Measurements from ENCODE around the gene NDEL1.
"Not testable (repeated sequence)": the region's sequence is repeated elsewhere in the genome, so short reads cannot be mapped to it uniquely, and the experiment has no call there.

The NDEL1 gene

DNA sequence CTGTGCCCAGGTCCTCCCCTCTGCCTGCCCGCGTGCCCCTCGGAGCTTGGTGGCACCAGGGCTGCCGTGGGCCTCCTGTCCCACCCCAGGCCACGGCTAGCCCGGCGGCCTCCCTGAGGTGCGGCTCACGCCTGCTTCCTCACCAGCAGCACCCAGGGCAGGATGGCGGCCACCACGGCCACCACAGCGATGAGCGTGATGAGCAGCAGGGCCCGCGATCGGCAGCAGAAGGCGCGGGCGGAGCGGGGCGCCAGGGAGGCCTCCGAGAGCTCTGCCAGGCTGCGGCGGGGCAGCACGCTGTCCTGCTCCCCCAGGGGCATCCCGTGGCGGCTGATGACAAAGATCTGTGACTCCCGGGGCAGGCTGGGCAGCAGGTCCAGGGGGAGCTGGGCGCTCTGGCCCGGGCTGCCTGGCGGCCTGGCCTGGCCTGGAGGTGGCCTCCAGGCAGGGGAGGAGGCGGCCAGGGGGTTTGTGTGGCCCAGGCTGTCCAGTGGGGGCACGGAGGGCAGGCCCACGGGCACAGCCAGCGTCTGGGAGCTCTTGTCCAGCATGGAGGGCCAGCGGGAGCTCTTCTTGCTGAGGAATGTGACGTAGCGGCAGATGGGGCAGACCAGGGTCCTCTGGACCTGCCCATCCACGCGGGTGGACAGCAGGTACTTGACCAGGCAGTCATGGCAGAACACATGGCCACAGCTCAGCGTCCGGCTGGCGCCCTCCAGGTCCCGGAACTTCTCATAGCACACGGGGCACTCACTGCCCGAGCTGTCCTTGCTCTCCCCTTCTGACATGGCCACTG, 42.8 kb upstream of the NDEL1 start:
- no peak overlapping the region for H3K9ac ChIP-seq (ENCODE audit: low read length)
- no peaks in the 10 kb centered on the region for H3K36me3 ChIP-seq (ENCODE audit: control insufficient read depth, insufficient read depth, low read length)
- H3K27me3 ChIP-seq (ENCODE audit: insufficient read depth, low read length, poor library complexity), result no peaks in the 10 kb centered on the region
- no peak overlapping the region for H2BK120ac ChIP-seq (ENCODE audit: low read depth, low read length)
- no peaks in the 10 kb centered on the region for H3K79me1 ChIP-seq (ENCODE audit: low read length)
- no peak overlapping the region for H3K4ac ChIP-seq (ENCODE audit: low read depth, low read length)
- no peak overlapping the region for H3K18ac ChIP-seq (ENCODE audit: low read length)
- H3K79me2 ChIP-seq (ENCODE audit: control insufficient read depth, insufficient read depth, low read length), result no peaks in the 10 kb centered on the region
- no peak overlapping the region for H3K4me2 ChIP-seq (ENCODE audit: low read length)
- H3K4me1 ChIP-seq (ENCODE audit: control insufficient read depth, low read depth, low read length), result peaks cover 4% of the 10 kb centered on the region
- H2AK5ac ChIP-seq (ENCODE audit: low read length), result no peak overlapping the region
- no peak overlapping the region for H3K56ac ChIP-seq (ENCODE audit: low read length)
- H3K23ac ChIP-seq (ENCODE audit: low read length), result no peak overlapping the region
- H2BK5ac ChIP-seq (ENCODE audit: low read length), result no peak overlapping the region
- no peak overlapping the region for H3K27ac ChIP-seq (ENCODE audit: low read depth, low read length)
- DNase-seq, result no peak
- H3K4me3 ChIP-seq (ENCODE audit: low read length), result no peak overlapping the region
- WGBS (ENCODE audit: extremely low coverage, insufficient coverage, low lambda C conversion rate), result no CpG with 5 or more reads among the region's 46 CpGs
- no peak overlapping the region for H2BK15ac ChIP-seq (replicated peaks; ENCODE audit: low read depth)
- H4K5ac ChIP-seq (ENCODE audit: low read length), result no peak overlapping the region
- no peak overlapping the region for H4K8ac ChIP-seq (ENCODE audit: low read depth, low read length)

DNA sequence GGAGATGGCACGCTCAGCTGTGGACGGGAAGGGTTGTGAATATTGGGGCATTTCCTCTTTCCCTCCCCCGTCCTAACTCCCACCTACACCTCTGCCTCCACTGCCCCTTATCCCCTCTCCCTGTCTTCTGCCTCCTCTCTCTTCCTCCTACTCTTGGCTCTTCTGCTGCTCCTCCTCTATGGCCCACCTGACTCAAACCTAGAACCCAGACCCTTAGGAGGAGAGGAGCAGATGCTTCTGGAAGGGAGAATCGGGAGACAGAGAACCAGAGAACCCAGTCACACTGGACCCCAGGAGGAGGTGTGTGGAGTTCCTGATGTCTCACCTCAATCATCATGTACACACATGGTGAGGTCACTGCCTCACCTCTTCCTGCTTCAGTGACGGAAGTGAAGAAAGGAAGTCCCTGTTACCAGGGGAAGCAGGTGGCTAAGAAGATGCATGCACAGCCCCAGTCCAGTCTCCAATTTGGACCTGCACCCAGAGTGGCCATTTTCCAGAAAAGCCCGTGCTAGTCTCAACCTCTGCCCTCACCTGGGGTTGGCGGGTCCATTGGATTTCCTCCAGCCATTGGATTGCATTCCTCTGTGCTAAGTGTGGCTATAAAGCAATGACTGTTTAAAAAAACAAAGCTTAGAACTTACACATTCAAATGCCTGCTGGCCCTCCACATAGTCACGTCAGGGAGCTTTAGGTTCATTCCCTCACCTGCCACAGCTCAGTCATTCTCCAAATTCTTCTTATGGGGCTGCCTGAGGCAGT, 42.0 kb upstream of the NDEL1 start:
- no peak overlapping the region for H2AK5ac ChIP-seq (ENCODE audit: low read length)
- no peak overlapping the region for H3K56ac ChIP-seq (ENCODE audit: low read length)
- H3K79me1 ChIP-seq (ENCODE audit: low read length), result no peaks in the 10 kb centered on the region
- H4K8ac ChIP-seq (ENCODE audit: low read depth, low read length), result no peak overlapping the region
- H4K5ac ChIP-seq (ENCODE audit: low read length), result no peak overlapping the region
- H3K9ac ChIP-seq (ENCODE audit: low read length), result no peak overlapping the region
- no CpG with 5 or more reads among the region's 8 CpGs for WGBS (ENCODE audit: extremely low coverage, insufficient coverage, low lambda C conversion rate)
- no peak overlapping the region for H3K27ac ChIP-seq (ENCODE audit: low read depth, low read length)
- H3K4me3 ChIP-seq (ENCODE audit: low read length), result no peak overlapping the region
- H3K18ac ChIP-seq (ENCODE audit: low read length), result no peak overlapping the region
- no peaks in the 10 kb centered on the region for H3K79me2 ChIP-seq (ENCODE audit: control insufficient read depth, insufficient read depth, low read length)
- H3K36me3 ChIP-seq (ENCODE audit: control insufficient read depth, insufficient read depth, low read length), result no peaks in the 10 kb centered on the region
- DNase-seq, result peak; percentile 72
- H2BK15ac ChIP-seq (replicated peaks; ENCODE audit: low read depth), result no peak overlapping the region
- H3K4ac ChIP-seq (ENCODE audit: low read depth, low read length), result no peak overlapping the region
- peaks cover 4% of the 10 kb centered on the region for H3K4me1 ChIP-seq (ENCODE audit: control insufficient read depth, low read depth, low read length)
- H2BK120ac ChIP-seq (ENCODE audit: low read depth, low read length), result no peak overlapping the region
- no peak overlapping the region for H3K23ac ChIP-seq (ENCODE audit: low read length)
- no peaks in the 10 kb centered on the region for H3K27me3 ChIP-seq (ENCODE audit: insufficient read depth, low read length, poor library complexity)
- no peak overlapping the region for H2BK5ac ChIP-seq (ENCODE audit: low read length)
- no peak overlapping the region for H3K4me2 ChIP-seq (ENCODE audit: low read length)

DNA sequence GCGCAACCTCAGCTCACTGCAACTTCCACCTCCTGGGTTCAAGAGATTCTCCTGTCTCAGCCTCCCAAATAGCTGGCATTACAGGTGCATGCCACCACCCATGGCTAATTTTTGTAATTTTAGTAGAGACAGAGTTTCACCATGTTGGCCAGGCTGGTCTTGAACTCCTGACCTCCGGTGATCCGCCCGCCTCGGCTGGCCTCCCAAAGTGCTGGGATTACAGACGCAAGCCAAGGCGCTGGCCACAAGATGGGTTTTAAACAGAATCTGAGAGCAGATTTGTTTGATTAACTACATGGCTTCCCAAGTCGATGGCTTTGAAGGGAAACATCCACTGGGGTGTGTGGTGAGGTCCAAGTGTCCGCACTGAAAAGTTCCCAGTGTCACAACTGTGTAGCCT, 41.2 kb upstream of the NDEL1 start:
- H2BK5ac ChIP-seq (ENCODE audit: low read length); H3K4me2 ChIP-seq (ENCODE audit: low read length); H3K9ac ChIP-seq (ENCODE audit: low read length); H3K27ac ChIP-seq (ENCODE audit: low read depth, low read length); H3K79me1 ChIP-seq (ENCODE audit: low read length); H3K36me3 ChIP-seq (ENCODE audit: control insufficient read depth, insufficient read depth, low read length); H2BK120ac ChIP-seq (ENCODE audit: low read depth, low read length); H3K18ac ChIP-seq (ENCODE audit: low read length); H3K56ac ChIP-seq (ENCODE audit: low read length); H3K4me1 ChIP-seq (ENCODE audit: control insufficient read depth, low read depth, low read length); DNase-seq; H2AK5ac ChIP-seq (ENCODE audit: low read length); H3K27me3 ChIP-seq (ENCODE audit: insufficient read depth, low read length, poor library complexity); H4K5ac ChIP-seq (ENCODE audit: low read length); H3K23ac ChIP-seq (ENCODE audit: low read length); H3K4me3 ChIP-seq (ENCODE audit: low read length); H4K8ac ChIP-seq (ENCODE audit: low read depth, low read length); H3K4ac ChIP-seq (ENCODE audit: low read depth, low read length); H2BK15ac ChIP-seq (replicated peaks; ENCODE audit: low read depth); H3K79me2 ChIP-seq (ENCODE audit: control insufficient read depth, insufficient read depth, low read length): not testable (repeated sequence)
- WGBS (ENCODE audit: extremely low coverage, insufficient coverage, low lambda C conversion rate), result no CpG with 5 or more reads among the region's 9 CpGs

DNA sequence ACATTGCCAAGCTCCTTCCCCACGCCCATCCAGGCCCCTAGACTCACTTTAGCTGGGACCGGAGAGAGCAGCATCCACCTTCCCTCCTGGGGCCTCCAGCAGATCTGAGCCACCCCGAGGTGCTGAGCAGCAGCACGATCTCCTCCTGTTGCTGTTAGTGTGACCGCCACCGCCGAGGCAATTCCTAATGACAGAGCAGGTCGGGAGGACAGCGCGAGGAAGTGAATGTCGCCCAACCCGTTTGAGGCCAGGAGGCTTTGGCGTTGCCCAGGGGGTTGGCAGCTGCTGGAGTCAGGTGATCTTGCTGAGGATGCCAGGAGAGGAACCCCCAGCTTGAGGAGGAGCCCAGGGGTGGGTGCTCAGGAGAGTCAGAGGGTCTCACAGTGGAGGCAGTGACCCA, 38.0 kb upstream of the NDEL1 start, which contains the start of gene RNF222:
TSS of gene RNF222 (minus strand) at position 192 of the 400 bp plus-strand sequence. CDS start 4,366 bp downstream, outside the sequence.
- H2BK120ac ChIP-seq (ENCODE audit: low read depth, low read length), result no peak within 1 kb of the TSS
- H3K4me3 ChIP-seq (ENCODE audit: low read length), result no peak within 1 kb of the TSS
- H3K27me3 ChIP-seq (ENCODE audit: insufficient read depth, low read length, poor library complexity), result no peaks in the 10 kb centered on the region
- no peak within 1 kb of the TSS for H2AK5ac ChIP-seq (ENCODE audit: low read length)
- H4K8ac ChIP-seq (ENCODE audit: low read depth, low read length), result no peak within 1 kb of the TSS
- DNase-seq, result no peak
- no peaks in the 10 kb centered on the region for H3K36me3 ChIP-seq (ENCODE audit: control insufficient read depth, insufficient read depth, low read length)
- no peak within 1 kb of the TSS for H3K9ac ChIP-seq (ENCODE audit: low read length)
- H3K4me2 ChIP-seq (ENCODE audit: low read length), result no peak within 1 kb of the TSS
- H2BK15ac ChIP-seq (replicated peaks; ENCODE audit: low read depth), result no peak within 1 kb of the TSS
- WGBS (ENCODE audit: extremely low coverage, insufficient coverage, low lambda C conversion rate), result no CpG with 5 or more reads among the region's 13 CpGs
- no peaks in the 10 kb centered on the region for H3K79me2 ChIP-seq (ENCODE audit: control insufficient read depth, insufficient read depth, low read length)
- H3K27ac ChIP-seq (ENCODE audit: low read depth, low read length), result no peak within 1 kb of the TSS
- H3K4me1 ChIP-seq (ENCODE audit: control insufficient read depth, low read depth, low read length), result no peaks in the 10 kb centered on the region
- H3K18ac ChIP-seq (ENCODE audit: low read length), result no peak within 1 kb of the TSS
- H3K4ac ChIP-seq (ENCODE audit: low read depth, low read length), result no peak within 1 kb of the TSS
- no peak within 1 kb of the TSS for H2BK5ac ChIP-seq (ENCODE audit: low read length)
- H3K23ac ChIP-seq (ENCODE audit: low read length), result no peak within 1 kb of the TSS
- no peak within 1 kb of the TSS for H4K5ac ChIP-seq (ENCODE audit: low read length)
- no peak within 1 kb of the TSS for H3K56ac ChIP-seq (ENCODE audit: low read length)
- no peaks in the 10 kb centered on the region for H3K79me1 ChIP-seq (ENCODE audit: low read length)

DNA sequence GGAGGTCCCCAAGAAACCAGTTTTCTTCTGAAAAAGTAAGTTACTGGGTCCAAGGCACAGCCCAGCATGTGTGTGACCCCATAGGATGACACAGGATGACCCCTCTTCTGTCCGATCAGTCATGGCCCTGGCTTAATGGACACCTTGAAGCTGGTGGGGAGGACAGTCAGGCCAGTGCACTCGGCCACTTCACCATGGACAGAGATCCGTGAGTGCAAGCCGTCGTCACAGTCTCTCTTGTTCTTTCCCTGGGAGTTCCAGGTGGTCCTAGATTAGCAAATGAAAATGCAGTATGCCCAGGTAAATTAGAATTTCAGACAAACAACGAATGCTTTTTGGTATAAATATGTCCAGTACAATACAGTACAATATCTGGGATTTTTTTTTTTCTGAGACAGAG, 36.7 kb upstream of the NDEL1 start:
- H3K4me3 ChIP-seq (ENCODE audit: low read length), result no peak overlapping the region
- H3K9ac ChIP-seq (ENCODE audit: low read length), result no peak overlapping the region
- no peak overlapping the region for H4K8ac ChIP-seq (ENCODE audit: low read depth, low read length)
- H3K27ac ChIP-seq (ENCODE audit: low read depth, low read length), result no peak overlapping the region
- WGBS (ENCODE audit: extremely low coverage, insufficient coverage, low lambda C conversion rate), result no CpG with 5 or more reads among the region's 6 CpGs
- H3K79me1 ChIP-seq (ENCODE audit: low read length), result no peaks in the 10 kb centered on the region
- no peak overlapping the region for H2BK5ac ChIP-seq (ENCODE audit: low read length)
- H2BK120ac ChIP-seq (ENCODE audit: low read depth, low read length), result no peak overlapping the region
- H3K56ac ChIP-seq (ENCODE audit: low read length), result no peak overlapping the region
- no peak overlapping the region for H2AK5ac ChIP-seq (ENCODE audit: low read length)
- no peaks in the 10 kb centered on the region for H3K27me3 ChIP-seq (ENCODE audit: insufficient read depth, low read length, poor library complexity)
- no peak overlapping the region for H4K5ac ChIP-seq (ENCODE audit: low read length)
- no peak overlapping the region for H3K4me2 ChIP-seq (ENCODE audit: low read length)
- no peak for DNase-seq
- no peaks in the 10 kb centered on the region for H3K79me2 ChIP-seq (ENCODE audit: control insufficient read depth, insufficient read depth, low read length)
- H3K18ac ChIP-seq (ENCODE audit: low read length), result no peak overlapping the region
- no peaks in the 10 kb centered on the region for H3K4me1 ChIP-seq (ENCODE audit: control insufficient read depth, low read depth, low read length)
- no peaks in the 10 kb centered on the region for H3K36me3 ChIP-seq (ENCODE audit: control insufficient read depth, insufficient read depth, low read length)
- no peak overlapping the region for H3K23ac ChIP-seq (ENCODE audit: low read length)
- no peak overlapping the region for H3K4ac ChIP-seq (ENCODE audit: low read depth, low read length)
- H2BK15ac ChIP-seq (replicated peaks; ENCODE audit: low read depth), result no peak overlapping the region
